ENCODE measurements around the gene SLC13A1.

- no peak for TF ChIP-seq RFX5 (IDR thresholded peaks at IDR 0.05; ENCODE audit: low read depth, low read length)
- TF ChIP-seq, protein P1, sequence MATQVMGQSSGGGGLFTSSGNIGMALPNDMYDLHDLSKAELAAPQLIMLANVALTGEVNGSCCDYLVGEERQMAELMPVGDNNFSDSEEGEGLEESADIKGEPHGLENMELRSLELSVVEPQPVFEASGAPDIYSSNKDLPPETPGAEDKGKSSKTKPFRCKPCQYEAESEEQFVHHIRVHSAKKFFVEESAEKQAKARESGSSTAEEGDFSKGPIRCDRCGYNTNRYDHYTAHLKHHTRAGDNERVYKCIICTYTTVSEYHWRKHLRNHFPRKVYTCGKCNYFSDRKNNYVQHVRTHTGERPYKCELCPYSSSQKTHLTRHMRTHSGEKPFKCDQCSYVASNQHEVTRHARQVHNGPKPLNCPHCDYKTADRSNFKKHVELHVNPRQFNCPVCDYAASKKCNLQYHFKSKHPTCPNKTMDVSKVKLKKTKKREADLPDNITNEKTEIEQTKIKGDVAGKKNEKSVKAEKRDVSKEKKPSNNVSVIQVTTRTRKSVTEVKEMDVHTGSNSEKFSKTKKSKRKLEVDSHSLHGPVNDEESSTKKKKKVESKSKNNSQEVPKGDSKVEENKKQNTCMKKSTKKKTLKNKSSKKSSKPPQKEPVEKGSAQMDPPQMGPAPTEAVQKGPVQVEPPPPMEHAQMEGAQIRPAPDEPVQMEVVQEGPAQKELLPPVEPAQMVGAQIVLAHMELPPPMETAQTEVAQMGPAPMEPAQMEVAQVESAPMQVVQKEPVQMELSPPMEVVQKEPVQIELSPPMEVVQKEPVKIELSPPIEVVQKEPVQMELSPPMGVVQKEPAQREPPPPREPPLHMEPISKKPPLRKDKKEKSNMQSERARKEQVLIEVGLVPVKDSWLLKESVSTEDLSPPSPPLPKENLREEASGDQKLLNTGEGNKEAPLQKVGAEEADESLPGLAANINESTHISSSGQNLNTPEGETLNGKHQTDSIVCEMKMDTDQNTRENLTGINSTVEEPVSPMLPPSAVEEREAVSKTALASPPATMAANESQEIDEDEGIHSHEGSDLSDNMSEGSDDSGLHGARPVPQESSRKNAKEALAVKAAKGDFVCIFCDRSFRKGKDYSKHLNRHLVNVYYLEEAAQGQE (IDR thresholded peaks at IDR 0.05; ENCODE audit: low read depth, low read length), result no peak
- TF ChIP-seq EP300 (IDR thresholded peaks at IDR 0.05; ENCODE audit: borderline replicate concordance in 1 of 2, control insufficient read depth in 1 of 2, low read depth in 2 of 2, low read length in 2 of 2), result no peak
- TF ChIP-seq ZSCAN29 (IDR thresholded peaks at IDR 0.05), result no peak
- no peak for TF ChIP-seq RAD21 (IDR thresholded peaks at IDR 0.05; ENCODE audit: insufficient read depth, low read depth, low read length)
- TF ChIP-seq NFYB (IDR thresholded peaks at IDR 0.05; ENCODE audit: insufficient read depth, low read depth, low read length), result no peak
- TF ChIP-seq CTCF (IDR thresholded peaks at IDR 0.05 in 2 of 3, conservative IDR thresholded peaks at IDR 0.05 in 1 of 3; ENCODE audit: control insufficient read depth in 2 of 3, extremely low read depth in 1 of 3, insufficient read depth in 1 of 3, low read depth in 3 of 3, low read length in 3 of 3), result no peak
- TF ChIP-seq PKNOX1 (IDR thresholded peaks at IDR 0.05), result no peak
- TF ChIP-seq CHD4 (IDR thresholded peaks at IDR 0.05), result no peak
- TF ChIP-seq, protein P2, sequence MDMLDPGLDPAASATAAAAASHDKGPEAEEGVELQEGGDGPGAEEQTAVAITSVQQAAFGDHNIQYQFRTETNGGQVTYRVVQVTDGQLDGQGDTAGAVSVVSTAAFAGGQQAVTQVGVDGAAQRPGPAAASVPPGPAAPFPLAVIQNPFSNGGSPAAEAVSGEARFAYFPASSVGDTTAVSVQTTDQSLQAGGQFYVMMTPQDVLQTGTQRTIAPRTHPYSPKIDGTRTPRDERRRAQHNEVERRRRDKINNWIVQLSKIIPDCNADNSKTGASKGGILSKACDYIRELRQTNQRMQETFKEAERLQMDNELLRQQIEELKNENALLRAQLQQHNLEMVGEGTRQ (IDR thresholded peaks at IDR 0.05; ENCODE audit: borderline replicate concordance, low read depth, low read length), result no peak
- no peak for TF ChIP-seq POLR2AphosphoS5 (IDR thresholded peaks at IDR 0.05; ENCODE audit: low read length)
- no peak for TF ChIP-seq ZBED1 (IDR thresholded peaks at IDR 0.05; ENCODE audit: borderline replicate concordance)
- no peak for TF ChIP-seq RCOR1 (conservative IDR thresholded peaks at IDR 0.05; ENCODE audit: low read depth, low read length)
Measured at GRCh38 chr7:123096434-123096833, 103.3 kb downstream of the SLC13A1 start.

All from GM12878 (cell line).